ENCODE data around the gene CCL3.

CCL3 gene

DNA sequence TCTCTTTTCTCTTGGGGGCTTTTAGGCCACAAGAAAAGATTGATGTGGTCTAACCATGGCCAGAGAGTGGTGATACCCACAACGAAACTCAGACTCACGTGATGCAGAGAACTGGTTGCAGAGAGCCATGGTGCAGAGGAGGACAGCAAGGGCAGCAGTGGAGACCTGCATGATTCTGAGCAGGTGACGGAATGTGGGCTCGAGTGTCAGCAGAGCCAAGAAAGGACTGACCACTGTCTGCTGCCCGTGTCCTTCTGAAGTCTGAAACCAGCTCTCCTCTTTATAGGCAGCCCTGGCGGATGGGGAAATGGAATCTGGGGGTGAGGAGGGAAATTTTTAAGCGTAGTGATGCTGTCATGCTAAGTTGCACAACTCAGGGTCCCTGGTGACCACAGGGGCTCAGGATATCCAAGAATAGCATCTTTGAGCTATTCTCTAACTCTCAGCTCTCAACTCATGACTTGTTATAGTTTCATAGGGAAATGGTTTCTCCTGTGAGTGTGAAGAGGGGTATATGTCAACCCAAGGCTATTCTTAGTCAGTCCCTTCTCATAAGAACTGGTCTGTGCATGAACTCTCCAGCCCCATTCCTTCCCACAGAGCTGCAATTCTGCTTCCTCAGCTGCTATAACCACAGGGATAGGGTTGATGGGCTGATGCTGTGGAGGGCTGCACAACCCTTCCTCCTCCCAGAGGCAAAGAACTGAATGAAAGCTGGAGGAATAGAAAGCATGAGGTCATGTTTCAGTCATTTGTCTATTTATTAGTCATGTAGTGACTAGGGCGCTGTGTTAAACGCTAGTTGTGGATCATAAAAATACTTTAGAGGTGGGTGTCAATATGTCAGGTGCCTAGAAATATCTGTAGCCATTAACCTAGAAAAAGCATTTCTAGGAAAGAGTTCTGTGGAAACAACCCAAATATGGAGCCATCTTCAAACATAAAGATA is at the start of gene CCL3:
Gene CCL3, minus strand, starts transcription at position 256 of the 949 bp plus-strand sequence. Its CDS starts 85 bp downstream, at position 171.
- no peak for TF ChIP-seq CTCF (IDR thresholded peaks at IDR 0.05; ENCODE audit: control insufficient read depth, extremely low read depth, insufficient read depth)
- no peak for DNase-seq (ENCODE audit: low read depth)
- H3K4me3 ChIP-seq (ENCODE audit: low read depth, low read length): no peak within 1 kb of the TSS

GRCh38 chr17:36136439-36136838 is 46.5 kb upstream of the CCL3 start:
- no peak for DNase-seq (ENCODE audit: low read depth)
- no peak for TF ChIP-seq CTCF (IDR thresholded peaks at IDR 0.05; ENCODE audit: control insufficient read depth, extremely low read depth, insufficient read depth)
- no peak overlapping the region for H3K4me3 ChIP-seq (ENCODE audit: low read depth, low read length)

- no peak for DNase-seq (ENCODE audit: low read depth)
- H3K4me3 ChIP-seq (ENCODE audit: low read depth, low read length): no peak overlapping the region
- TF ChIP-seq CTCF (IDR thresholded peaks at IDR 0.05; ENCODE audit: control insufficient read depth, extremely low read depth, insufficient read depth): no peak
Measured at GRCh38 chr17:36136036-36136435, 46.1 kb upstream of the CCL3 start.

GRCh38 chr17:36135465-36135864 is 45.5 kb upstream of the CCL3 start:
- TF ChIP-seq CTCF (IDR thresholded peaks at IDR 0.05; ENCODE audit: control insufficient read depth, extremely low read depth, insufficient read depth): no peak
- no peak overlapping the region for H3K4me3 ChIP-seq (ENCODE audit: low read depth, low read length)
- no peak for DNase-seq (ENCODE audit: low read depth)

GRCh38 chr17:36133602-36134236 is 43.8 kb upstream of the CCL3 start:
- no peak overlapping the region for H3K4me3 ChIP-seq (ENCODE audit: low read depth, low read length)
- peak; percentile 42 for DNase-seq (ENCODE audit: low read depth)
- no peak for TF ChIP-seq CTCF (IDR thresholded peaks at IDR 0.05; ENCODE audit: control insufficient read depth, extremely low read depth, insufficient read depth)

DNA sequence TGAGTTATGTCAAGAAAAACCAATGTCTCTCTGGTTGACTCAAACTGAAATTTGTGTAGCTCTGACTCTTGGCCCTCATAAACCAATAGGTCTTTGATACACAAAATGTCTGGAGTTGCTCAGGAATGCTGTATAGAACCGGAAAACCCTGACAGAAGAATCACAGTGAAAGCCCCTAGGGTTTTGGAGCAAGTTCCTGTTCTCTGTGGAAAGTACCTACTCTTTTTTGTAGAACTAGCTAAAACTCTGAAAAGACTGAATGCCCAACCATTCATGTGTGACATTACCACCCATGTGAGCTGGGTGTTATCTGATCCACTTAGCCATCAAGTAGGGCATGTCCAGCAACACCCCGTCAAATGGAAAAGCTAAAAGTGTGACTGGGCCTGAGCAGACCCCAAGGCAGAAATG is 42.5 kb upstream of the CCL3 start:
- H3K4me3 ChIP-seq (ENCODE audit: low read depth, low read length): no peak overlapping the region
- DNase-seq (ENCODE audit: low read depth): no peak
- no peak for TF ChIP-seq CTCF (IDR thresholded peaks at IDR 0.05; ENCODE audit: control insufficient read depth, extremely low read depth, insufficient read depth)

All from LNCaP clone FGC (cell line).